Measurements from ENCODE around the gene EN2. TPM values are rescaled to one million over a fixed set of nuclear protein-coding genes. Genes with fewer than 3 reads are reported as not detected.

Gene EN2
- total RNA-seq, 1 experiment from 2014 or later = 2.2 TPM

DNA sequence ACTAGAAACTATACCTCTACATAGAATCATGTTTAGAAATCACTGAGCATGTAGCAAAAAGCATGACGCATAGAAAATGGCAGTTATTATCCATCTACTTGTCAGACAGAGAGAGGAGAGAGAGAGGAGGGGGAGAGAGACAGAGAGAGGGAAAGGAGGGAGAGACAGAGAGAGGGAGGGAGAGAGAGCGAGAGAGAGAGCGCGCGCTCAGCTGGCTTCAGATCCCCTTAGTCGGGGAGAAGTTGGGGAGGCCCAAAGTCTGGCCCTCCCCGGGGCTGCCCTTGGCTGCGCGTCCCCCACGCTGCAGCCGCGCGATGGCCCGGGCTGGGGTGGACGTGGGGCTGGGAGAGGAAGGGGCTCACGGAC, 51.4 kb downstream of the EN2 start:
- no peak for DNase-seq (ENCODE audit: low read depth, low spot score)
- in situ Hi-C loops (cut with HindIII; ENCODE audit: low pct_unique_long_range_greater_than_20kb, low sequenced_read_pairs) = no loop called here

DNA sequence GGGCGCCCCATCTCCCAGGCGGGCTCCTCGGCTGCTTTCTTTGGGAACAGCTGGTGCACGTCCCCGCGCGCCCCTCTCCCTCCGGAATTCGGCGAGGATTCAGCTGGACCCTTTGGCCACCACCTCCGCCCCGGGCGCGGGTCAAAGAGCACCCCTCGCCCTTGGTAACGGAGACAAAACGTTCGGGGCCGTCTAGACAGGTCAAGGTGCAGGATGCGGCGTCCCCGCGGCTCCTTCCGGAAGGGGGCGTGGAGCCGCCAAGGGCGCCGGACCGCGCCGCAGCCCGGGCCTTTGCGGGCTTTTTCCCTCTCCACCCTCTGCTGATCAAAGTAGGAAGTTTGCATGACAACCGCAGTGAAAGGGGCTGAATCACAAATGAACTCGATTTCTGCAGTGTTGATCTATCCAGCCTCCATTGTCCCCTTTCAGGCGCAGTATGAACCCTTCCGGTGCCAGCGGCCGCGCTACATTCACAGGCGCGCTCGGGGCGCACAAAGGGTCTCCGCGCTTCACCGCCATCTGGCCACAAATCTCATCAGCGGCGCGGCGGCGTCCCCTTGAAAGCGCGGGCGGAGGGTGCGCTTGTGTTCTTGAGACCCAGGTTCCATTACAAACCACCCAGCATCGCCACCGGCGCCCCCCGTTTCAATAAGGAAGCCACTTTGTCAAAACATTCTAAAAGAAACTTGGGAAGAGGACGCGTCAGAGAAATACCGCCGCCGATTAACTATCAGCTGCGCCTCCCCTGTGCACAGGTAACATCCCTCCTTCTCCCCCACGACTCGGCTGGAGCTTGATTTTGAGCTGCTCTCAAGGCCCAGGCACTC, 52.0 kb downstream of the EN2 start:
- DNase-seq (ENCODE audit: low read depth, low spot score) = no peak
- in situ Hi-C loops (cut with HindIII; ENCODE audit: low pct_unique_long_range_greater_than_20kb, low sequenced_read_pairs) = no loop called here

DNA sequence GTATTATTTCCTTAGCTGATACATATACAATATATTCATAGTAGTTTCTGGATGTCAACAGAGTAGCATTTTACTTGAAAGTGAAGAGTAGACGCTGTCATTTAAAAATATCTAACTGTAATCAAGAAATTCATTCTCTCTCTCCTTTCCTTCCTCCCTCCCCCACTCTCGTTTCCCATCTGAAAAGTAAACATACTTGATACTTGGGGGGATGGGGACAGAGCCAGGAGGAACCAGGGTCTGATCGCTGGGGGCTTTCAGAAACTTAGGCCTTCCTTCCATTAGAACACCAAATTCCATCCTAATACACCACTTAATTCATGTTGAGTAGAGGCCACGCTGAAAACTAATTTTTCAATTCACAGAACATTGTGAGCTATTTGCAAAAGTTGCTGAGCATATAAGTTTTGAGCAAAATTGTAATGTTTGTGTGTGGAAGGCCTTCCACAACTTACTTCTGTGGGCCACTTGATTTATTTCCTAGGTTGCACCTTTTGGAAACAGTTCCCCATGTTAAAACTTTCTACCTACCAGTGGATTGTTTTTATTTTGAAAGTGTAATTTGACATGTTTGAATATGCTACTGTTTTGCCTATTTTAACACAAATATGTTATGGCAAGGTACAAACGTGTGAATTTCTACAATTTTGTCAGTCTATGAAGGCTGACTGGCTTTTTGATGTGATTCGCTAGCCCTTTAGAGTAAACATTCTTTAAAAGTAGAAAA, 53.2 kb downstream of the EN2 start:
- in situ Hi-C loops (cut with HindIII; ENCODE audit: low pct_unique_long_range_greater_than_20kb, low sequenced_read_pairs) = no loop called here
- no peak for DNase-seq (ENCODE audit: low read depth, low spot score)

DNA sequence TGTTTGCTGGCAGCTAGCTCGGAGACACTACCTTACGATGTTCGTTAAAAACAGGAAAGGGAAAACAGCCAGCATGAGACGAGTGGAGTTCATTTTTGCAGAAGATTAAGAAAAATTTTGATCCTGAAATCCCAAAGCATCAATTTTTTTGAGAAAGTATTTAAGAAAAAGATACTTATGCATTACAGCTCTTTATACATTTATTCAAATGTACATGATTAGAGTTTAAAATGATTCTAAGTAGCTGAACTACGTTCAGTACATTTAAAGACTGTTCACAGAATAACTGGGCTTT, 53.7 kb downstream of the EN2 start:
- in situ Hi-C loops (cut with HindIII; ENCODE audit: low pct_unique_long_range_greater_than_20kb, low sequenced_read_pairs) = no loop called here
- no peak for DNase-seq (ENCODE audit: low read depth, low spot score)

DNA sequence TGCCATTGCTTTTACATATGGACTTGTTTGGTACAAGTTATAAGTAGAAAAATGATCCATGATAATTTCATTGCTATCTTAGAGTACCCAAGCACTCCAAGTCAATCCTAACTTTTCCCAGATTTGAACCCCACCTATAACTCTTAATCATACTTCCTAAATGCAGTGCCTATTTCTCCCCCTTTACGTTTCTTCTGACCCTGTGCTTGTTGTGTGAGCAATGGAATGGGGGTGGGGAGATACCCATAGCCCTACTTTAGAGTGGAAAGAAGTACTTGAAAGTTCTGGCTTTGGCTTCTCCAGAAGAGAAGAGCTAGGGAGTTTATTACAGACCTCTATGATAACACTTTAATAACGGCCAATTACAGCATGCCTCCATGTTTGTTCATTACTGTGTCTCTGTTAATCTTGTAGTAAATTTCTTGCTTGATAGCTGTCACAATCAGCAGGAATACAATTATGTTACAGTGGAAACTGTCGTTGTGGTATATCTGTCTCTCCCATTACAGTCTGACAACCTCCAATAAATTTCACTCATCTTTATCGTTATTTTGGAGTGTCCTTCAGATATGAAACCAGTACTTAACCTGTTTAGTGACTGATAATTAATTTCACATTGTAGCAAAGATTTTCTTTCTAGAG, 54.4 kb downstream of the EN2 start:
- in situ Hi-C loops (cut with HindIII; ENCODE audit: low pct_unique_long_range_greater_than_20kb, low sequenced_read_pairs) = no loop called here

DNA sequence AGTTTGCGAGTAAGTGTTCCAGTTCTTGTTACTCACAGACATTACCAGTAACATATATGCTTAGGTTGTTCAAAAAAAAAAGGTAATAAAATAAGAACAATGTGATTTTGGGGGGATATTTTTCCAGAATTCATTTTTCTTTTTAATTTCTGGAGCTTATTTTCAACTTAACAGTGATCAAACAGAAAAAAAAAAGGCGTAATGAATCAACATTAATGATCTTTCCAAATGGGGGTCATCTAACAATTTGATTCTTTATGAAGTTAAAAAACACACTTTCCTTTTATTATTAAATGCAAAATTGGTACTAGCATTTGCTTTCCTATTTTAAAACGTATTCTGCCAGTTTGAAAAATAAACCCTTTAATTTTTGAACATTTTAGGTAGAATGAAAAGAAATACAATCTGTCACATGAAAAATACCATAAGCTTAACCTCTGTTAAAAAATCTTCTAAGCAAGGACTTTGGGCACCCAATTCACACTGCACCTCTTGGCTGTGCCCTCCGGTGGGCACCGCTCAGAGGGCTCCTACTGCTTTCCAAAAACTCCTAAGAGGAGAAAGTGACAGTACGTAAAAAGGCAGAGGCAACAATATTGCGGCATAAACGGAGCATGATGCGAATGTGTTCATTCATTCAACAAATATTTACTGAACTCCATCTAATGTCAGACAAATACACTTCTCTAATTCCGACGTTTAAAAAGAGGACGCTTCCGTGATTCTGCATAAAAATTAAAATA, 55.8 kb downstream of the EN2 start:
- in situ Hi-C loops (cut with HindIII; ENCODE audit: low pct_unique_long_range_greater_than_20kb, low sequenced_read_pairs) = no loop called here
- DNase-seq (ENCODE audit: low read depth, low spot score) = no peak

More for the DNA sequence above, 54.4 kb downstream of the EN2 start:
- no peak for DNase-seq (ENCODE audit: low read depth, low spot score)

DNA sequence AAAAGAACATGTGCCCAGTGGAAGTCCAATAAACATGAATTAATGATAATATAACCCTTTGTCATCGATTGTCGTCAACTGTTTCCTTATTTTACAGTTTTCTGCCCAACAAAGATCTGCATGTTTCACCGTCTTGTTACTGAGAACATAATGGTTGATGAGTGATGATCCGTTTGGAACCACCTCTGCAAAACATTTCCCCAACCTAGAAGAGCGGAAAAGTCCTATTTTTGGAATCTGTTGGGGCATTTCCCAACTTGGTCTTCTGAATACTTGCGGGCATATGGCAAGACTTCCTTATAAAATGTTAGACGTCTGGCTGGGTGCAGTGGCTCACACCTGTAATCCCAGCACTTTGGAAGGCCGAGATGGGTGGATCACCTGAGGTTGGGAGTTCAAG, 56.4 kb downstream of the EN2 start:
- DNase-seq (ENCODE audit: low read depth, low spot score) = no peak
- in situ Hi-C loops (cut with HindIII; ENCODE audit: low pct_unique_long_range_greater_than_20kb, low sequenced_read_pairs) = no loop called here

Other genes starting within 250 kb of the EN2 start
- 102 and 105 TPM in 2 replicates for gene INSIG1, start 160.3 kb upstream of the EN2 start, total RNA-seq (2014; rRNA removed; shearing (Covaris generic))
- gene CNPY1, start 88.4 kb downstream of the EN2 start, total RNA-seq (2014; rRNA removed; shearing (Covaris generic)) = not detected in 2 replicates
- gene RBM33, start 186.5 kb downstream of the EN2 start, total RNA-seq (2014; rRNA removed; shearing (Covaris generic)) = 25.8 and 35.2 TPM in 2 replicates

All from SK-MEL-5 (cell line).